Caco-2 (cell line): ENCODE results near the gene SEMA4B. TPM values are rescaled to one million over a fixed set of nuclear protein-coding genes. Genes with fewer than 3 reads are reported as not detected.

Experiments
- BruUV-seq: library from RNA; stranded (reverse); fragments of 400-500 nt; replicated peaks from 2 replicates; lab custom pipeline; 2021; lab: Mats Ljungman, UMichigan
- CTCF ChIA-PET: fragments of 300-600 bp; sonication (Branson Sonifier 250); formaldehyde crosslinking; loops from one replicate; lab custom pipeline; 2022; ENCODE audit warnings: antibody characterized with exemption; lab: Charles Lee
- POLR2A ChIA-PET: fragments of 300-600 bp; sonication (Branson Sonifier 250); formaldehyde crosslinking; loops from one replicate; lab custom pipeline; 2022; ENCODE audit warnings: antibody characterized with exemption; lab: Charles Lee
- DNase-seq, 2 experiments: peaks; one replicate each; pipeline versions ENCODE4 v3.0.0 to v3.0.0-alpha.2; 2020 to 2022
- H3K27me3 ChIP-seq: replicated peaks from 2 replicates; pipeline ENCODE4 v1.6.0; 2011; ENCODE audit warnings: low read length; ENCODE audit not compliant: control insufficient read depth, insufficient read depth
- H3K36me3 ChIP-seq: 2 replicates; pipeline ENCODE4 v1.5.1; 2011; ENCODE audit warnings: low read length; ENCODE audit not compliant: control insufficient read depth, insufficient read depth
- H3K4me1 ChIP-seq: fragments of 250-450 bp; sonication (Bioruptor Pico); 2 replicates; pipeline ENCODE4 v1.5.1; 2020; ENCODE audit warnings: mild to moderate bottlenecking
- H3K4me3 ChIP-seq: 2 replicates; pipeline ENCODE4 v1.5.1; 2011; ENCODE audit warnings: low read depth, mild to moderate bottlenecking, control low read depth, low read length
- H3K9me3 ChIP-seq: fragments of 250-450 bp; sonication (Bioruptor Pico); 2 replicates; pipeline ENCODE4 v1.5.1; 2020; ENCODE audit warnings: mild to moderate bottlenecking, moderate library complexity
- H3K27ac Mint-ChIP-seq: one replicate; pipeline ENCODE4 v1.8.0; 2022; ENCODE audit warnings: mixed read lengths; ENCODE audit not compliant: unreplicated experiment
- H3K27me3 Mint-ChIP-seq: one replicate; pipeline ENCODE4 v1.8.0; 2022; ENCODE audit warnings: mixed read lengths; ENCODE audit not compliant: insufficient read depth, unreplicated experiment
- H3K36me3 Mint-ChIP-seq: one replicate; pipeline ENCODE4 v1.8.0; 2022; ENCODE audit warnings: mild to moderate bottlenecking, mixed read lengths; ENCODE audit not compliant: insufficient read depth, unreplicated experiment
- H3K4me1 Mint-ChIP-seq: one replicate; pipeline ENCODE4 v1.8.0; 2022; ENCODE audit warnings: low read depth, mixed read lengths; ENCODE audit not compliant: unreplicated experiment
- H3K4me3 Mint-ChIP-seq: one replicate; pipeline ENCODE4 v1.8.0; 2022; ENCODE audit warnings: mild to moderate bottlenecking, moderate library complexity, mixed read lengths; ENCODE audit not compliant: unreplicated experiment
- H3K9me3 Mint-ChIP-seq: one replicate; pipeline ENCODE4 v1.8.0; 2022; ENCODE audit warnings: mixed read lengths; ENCODE audit not compliant: unreplicated experiment
- CTCF ChIP-seq, 2 experiments: fragments of 200-600 bp in 1 of 2; IDR thresholded peaks; 1 replicate in 1 of 2; 2 replicates in 1 of 2; pipeline versions ENCODE4 v1.5.1 to v1.8.0; 2011 to 2022; ENCODE audit warnings: antibody characterized with exemption in 1 of 2, control low read depth in 1 of 2, inconsistent platforms in 1 of 2, low read depth in 1 of 2, low read length in 1 of 2, mild to moderate bottlenecking in 1 of 2, moderate library complexity in 1 of 2; ENCODE audit not compliant: insufficient read depth in 1 of 2, severe bottlenecking in 1 of 2, unreplicated experiment in 1 of 2
- intact Hi-C: fragments of 100-400 bp; cut with micrococcal nuclease; formaldehyde crosslinking; loops from one replicate; pipeline ENCODE4 v1.10.0; 2022; ENCODE audit not compliant: unreplicated experiment
- total RNA-seq: library from RNA; stranded (reverse); gene quantifications from 2 replicates; pipeline ENCODE4 v1.2.3, GENCODE V29; 2022

SEMA4B gene
- total RNA-seq, 1 experiment from 2014 or later: 13.9 TPM

- H3K4me3 ChIP-seq: no peak overlapping the region
- CTCF ChIA-PET: interaction anchor here (0.6 kb wide), 1 partner anchor 16 kb away, joined by 3 read pairs; no protein-coding TSS in a partner anchor
- H3K27me3 ChIP-seq: no peaks in the 10 kb centered on the region
- Mint-ChIP-seq H3K27me3 (no peaks in the 10 kb centered on the region), H3K9me3 (no peaks in the 10 kb centered on the region), H3K4me3 (no peak overlapping the region), H3K4me1 (no peaks in the 10 kb centered on the region), H3K27ac (no peak overlapping the region), H3K36me3 (peaks cover under 1% of the 10 kb centered on the region)
- TF ChIP-seq CTCF (IDR thresholded peaks at IDR 0.05; ENCODE audit: insufficient read depth in 1 of 2, low read depth in 1 of 2, low read length in 1 of 2, severe bottlenecking in 1 of 2, unreplicated experiment in 1 of 2): no peak
- H3K4me1 ChIP-seq: no peaks in the 10 kb centered on the region
- intact Hi-C loops: no loop called here
- H3K36me3 ChIP-seq: no peaks in the 10 kb centered on the region
- no peak for DNase-seq
- POLR2A ChIA-PET: interaction anchor here (0.9 kb wide), 1 partner anchor 10 kb away, joined by 4 read pairs; the partner anchor contains the start of genes CIB1 and GDPGP1
- H3K9me3 ChIP-seq: no peaks in the 10 kb centered on the region
- no TSS peak for BruUV-seq
These were observed 43.0 kb downstream of the SEMA4B start for GRCh38 chr15:90243943-90244639.

- intact Hi-C loops: loop anchor here (1.0 kb wide), 1 partner anchor 15 kb away; the partner anchor contains the start of gene CIB1
These were observed 47.7 kb downstream of the SEMA4B start for GRCh38 chr15:90248789-90249202.

More at GRCh38 chr15:90248789-90249202, 47.7 kb downstream of the SEMA4B start:
- Histone ChIP-seq H3K36me3 (no peaks in the 10 kb centered on the region), H3K9me3 (no peaks in the 10 kb centered on the region), H3K27me3 (no peaks in the 10 kb centered on the region), H3K4me3 (peak overlapping the region; percentile 51), H3K4me1 (peaks cover 7% of the 10 kb centered on the region; the same call in 1 of the 2 replicates)
- H3K27me3 Mint-ChIP-seq: no peaks in the 10 kb centered on the region
- H3K9me3 Mint-ChIP-seq: no peaks in the 10 kb centered on the region
- BruUV-seq: TSS peak; percentile 71
- peaks cover 6% of the 10 kb centered on the region for H3K4me1 Mint-ChIP-seq
- peak overlapping the region; percentile 61 for H3K27ac Mint-ChIP-seq
- POLR2A ChIA-PET: interaction anchor here (0.5 to 1.4 kb wide), 6 partner anchors 15 to 433 kb away, joined by 3 to 23 read pairs (median 4); partner anchors contain the start of genes CIB1, GDPGP1 and NGRN
- CTCF ChIA-PET: interaction anchor here (0.6 to 2.2 kb wide), 4 partner anchors 15 to 44 kb away, joined by 4 to 9 read pairs (median 8); partner anchors contain the start of genes CIB1 and GDPGP1
- peak in 1 of 2 experiments; percentile 6 for DNase-seq
- no peak for TF ChIP-seq CTCF (IDR thresholded peaks at IDR 0.05; ENCODE audit: insufficient read depth in 1 of 2, low read depth in 1 of 2, low read length in 1 of 2, severe bottlenecking in 1 of 2, unreplicated experiment in 1 of 2)
- H3K36me3 Mint-ChIP-seq: peaks cover 5% of the 10 kb centered on the region
- peak overlapping the region; percentile 73 for H3K4me3 Mint-ChIP-seq
